G401 (cell line): ENCODE results near the gene RP9. TPM values are rescaled to one million over a fixed set of nuclear protein-coding genes. Genes with fewer than 3 reads are reported as not detected.

ENCODE experiments used
- DNase-seq: peaks from one replicate; pipeline ENCODE4 v3.0.0-alpha.2; 2015; ENCODE audit warnings: low spot score
- in situ Hi-C: cut with HindIII; loops from 2 replicates; pipeline ENCODE4 v1.10.0; 2016; ENCODE audit warnings: low sequenced_read_pairs, mixed read lengths
- total RNA-seq: library from RNA; depleted of rRNA; stranded (reverse); fragments of >200 nt; shearing (Covaris generic); gene quantifications from 2 replicates; pipeline ENCODE4 v1.2.3, GENCODE V29; 2014; rRNA removed

The RP9 gene
- 16.6 and 27.3 TPM in 2 replicates for total RNA-seq

GRCh38 chr7:33109005-33109757 is at the start of gene RP9:
RP9 (minus strand) TSS chr7:33109404; CDS start chr7:33109372, 32 bp downstream.
- in situ Hi-C loops = no loop called here
- DNase-seq = peak; percentile 61

- in situ Hi-C loops = no loop called here
These were observed 48.6 kb upstream of the RP9 start for GRCh38 chr7:33157781-33158180.

GRCh38 chr7:33157311-33157710 is 48.1 kb upstream of the RP9 start:
- no peak for DNase-seq
- in situ Hi-C loops = no loop called here

More at GRCh38 chr7:33157781-33158180, 48.6 kb upstream of the RP9 start:
- no peak for DNase-seq

- no peak for DNase-seq
- in situ Hi-C loops = no loop called here
These were observed 47.2 kb upstream of the RP9 start for GRCh38 chr7:33156441-33156840.

- in situ Hi-C loops = no loop called here
- DNase-seq = no peak
These were observed 46.6 kb upstream of the RP9 start for GRCh38 chr7:33155811-33156210.

GRCh38 chr7:33152087-33152486 is 42.9 kb upstream of the RP9 start:
- in situ Hi-C loops = no loop called here

GRCh38 chr7:33145156-33145555 is 36.0 kb upstream of the RP9 start:
- in situ Hi-C loops = no loop called here
- no peak for DNase-seq

More at GRCh38 chr7:33152087-33152486, 42.9 kb upstream of the RP9 start:
- no peak for DNase-seq

- in situ Hi-C loops = no loop called here
- DNase-seq = no peak
These were observed 35.0 kb upstream of the RP9 start for GRCh38 chr7:33143996-33144718.

- in situ Hi-C loops = no loop called here
- DNase-seq = no peak
These were observed 33.4 kb upstream of the RP9 start for GRCh38 chr7:33142585-33142984.

- no peak for DNase-seq
- in situ Hi-C loops = no loop called here
These were observed 27.9 kb upstream of the RP9 start for GRCh38 chr7:33137103-33137502.

GRCh38 chr7:33130184-33130583 is 21.0 kb upstream of the RP9 start:
- in situ Hi-C loops = no loop called here
- peak; percentile 35 for DNase-seq

- no peak for DNase-seq
- in situ Hi-C loops = no loop called here
These were observed 20.6 kb upstream of the RP9 start for GRCh38 chr7:33129806-33130153.

GRCh38 chr7:33128990-33129805 is 20.0 kb upstream of the RP9 start, which contains the start of gene BBS9:
BBS9 (plus strand) TSS chr7:33129564; CDS start chr7:33146253, 16,689 bp downstream.
- in situ Hi-C loops = no loop called here
- DNase-seq = peak; percentile 96

- no peak for DNase-seq
These were observed 19.4 kb upstream of the RP9 start for GRCh38 chr7:33128631-33128989.

GRCh38 chr7:33127085-33127484 is 17.9 kb upstream of the RP9 start:
- no peak for DNase-seq
- in situ Hi-C loops = no loop called here

More at GRCh38 chr7:33128631-33128989, 19.4 kb upstream of the RP9 start:
- in situ Hi-C loops = no loop called here

- in situ Hi-C loops = no loop called here
- no peak for DNase-seq
These were observed 9.2 kb upstream of the RP9 start for GRCh38 chr7:33118383-33118782.

GRCh38 chr7:33114976-33115375 is 5.8 kb upstream of the RP9 start:
- in situ Hi-C loops = no loop called here
- no peak for DNase-seq

GRCh38 chr7:33111614-33112013 is 2.4 kb upstream of the RP9 start:
- DNase-seq = no peak
- in situ Hi-C loops = no loop called here

- in situ Hi-C loops = no loop called here
- peak; percentile 40 for DNase-seq
These were observed 594 bp upstream of the RP9 start for GRCh38 chr7:33109758-33110238.
